ENCODE data around the gene PIP4K2C. TPM values are rescaled to one million over a fixed set of nuclear protein-coding genes. Genes with fewer than 3 reads are reported as not detected.
A peak's percentile ranks its signal among the peaks of the same experiment; 100 is the strongest.

The PIP4K2C gene
- 10 to 100 TPM; 21.6 to 21.9 TPM for total RNA-seq

- H3K27ac Mint-ChIP-seq, result peak within 1 kb of the TSS; percentile 68
- H3K27me3 Mint-ChIP-seq, result no peaks in the 10 kb centered on the region
- peaks cover 26% of the 10 kb centered on the region for H3K4me1 Mint-ChIP-seq
- ChIA-PET POLR2A (interaction anchor here (0.6 to 3.7 kb wide), 14 partner anchors 8 to 181 kb away, joined by 3 to 17 read pairs (median 4); partner anchors contain the start of genes DCTN2, DTX3, EEF1AKMT3 and METTL1), CTCF (interaction anchor here (1.0 to 4.6 kb wide), 5 partner anchors 8 to 351 kb away, joined by 3 to 54 read pairs (median 3); partner anchors contain the start of gene TSPAN31)
- peak; percentile 87 for DNase-seq
- H3K4me3 Mint-ChIP-seq, result peak within 1 kb of the TSS; percentile 82
- no peaks in the 10 kb centered on the region for H3K9me3 Mint-ChIP-seq
- peaks cover 13% of the 10 kb centered on the region for H3K36me3 Mint-ChIP-seq (ENCODE audit: low read depth)
Measured at GRCh38 chr12:57590864-57591781, at the start of gene PIP4K2C. PIP4K2C (plus strand) TSS chr12:57591192; CDS start chr12:57591290, 98 bp downstream.

GRCh38 chr12:57541717-57542116 is 49.3 kb upstream of the PIP4K2C start:
- Mint-ChIP-seq H3K27ac (no peak overlapping the region), H3K27me3 (no peaks in the 10 kb centered on the region), H3K36me3 (ENCODE audit: low read depth) (peaks cover 60% of the 10 kb centered on the region), H3K9me3 (no peaks in the 10 kb centered on the region), H3K4me3 (no peak overlapping the region), H3K4me1 (peaks cover 31% of the 10 kb centered on the region)
- DNase-seq, result no peak
- POLR2A ChIA-PET, result no interaction called here
- CTCF ChIA-PET, result no interaction called here

GRCh38 chr12:57543581-57543980 is 47.4 kb upstream of the PIP4K2C start:
- peak overlapping the region; percentile 11 for H3K27ac Mint-ChIP-seq
- CTCF ChIA-PET, result interaction anchor here (0.8 to 1.7 kb wide), 2 partner anchors 81 to 85 kb away, joined by 3 to 4 read pairs; partner anchors contain the start of gene GLI1
- POLR2A ChIA-PET, result interaction anchor here (0.8 to 2.3 kb wide), 4 partner anchors 9 to 56 kb away, joined by 3 to 7 read pairs (median 6); partner anchors contain the start of gene MARS1
- H3K27me3 Mint-ChIP-seq, result peaks cover 4% of the 10 kb centered on the region
- H3K9me3 Mint-ChIP-seq, result no peaks in the 10 kb centered on the region
- H3K4me1 Mint-ChIP-seq, result peaks cover 41% of the 10 kb centered on the region
- H3K36me3 Mint-ChIP-seq (ENCODE audit: low read depth), result peaks cover 51% of the 10 kb centered on the region
- H3K4me3 Mint-ChIP-seq, result no peak overlapping the region
- no peak for DNase-seq

DNA sequence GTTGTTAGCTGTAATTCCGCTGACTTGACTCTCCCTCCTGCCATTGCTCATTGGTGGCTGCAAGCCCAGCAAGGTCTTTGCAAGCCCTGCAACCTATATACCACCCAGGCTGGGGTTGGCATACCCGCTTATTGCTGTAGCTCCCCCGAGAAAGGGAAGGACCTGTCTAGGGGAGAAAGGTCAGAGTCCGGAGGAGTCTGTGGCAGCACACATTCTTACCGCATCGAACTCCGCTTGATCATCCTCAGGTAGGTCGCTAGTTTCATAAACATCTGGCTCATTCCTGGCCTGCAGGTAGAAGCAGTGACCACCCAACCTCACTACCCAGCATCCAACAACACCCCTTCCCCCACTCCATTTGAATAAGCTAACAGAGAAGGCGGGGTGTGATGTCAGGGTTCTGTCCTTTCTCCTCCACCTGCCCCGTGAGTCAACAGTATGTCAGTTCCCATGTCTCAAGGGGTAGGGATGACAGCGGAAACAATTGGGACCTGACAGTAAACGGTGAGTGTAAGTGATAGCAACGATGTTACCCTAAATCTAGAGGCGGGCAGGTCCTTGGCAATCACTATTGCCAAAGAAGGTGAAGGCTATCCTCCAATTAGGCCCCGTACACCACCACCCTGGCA is 45.1 kb upstream of the PIP4K2C start:
- H3K4me3 Mint-ChIP-seq, result peak overlapping the region; percentile 99
- peaks cover 19% of the 10 kb centered on the region for H3K27me3 Mint-ChIP-seq
- POLR2A ChIA-PET, result interaction anchor here (0.6 to 2.8 kb wide), 16 partner anchors 9 to 858 kb away, joined by 3 to 22 read pairs (median 5); partner anchors contain the start of genes DDIT3, GLI1, MARS1 and MBD6
- DNase-seq, result no peak
- peak overlapping the region; percentile 91 for H3K27ac Mint-ChIP-seq
- H3K4me1 Mint-ChIP-seq, result peaks cover 56% of the 10 kb centered on the region
- H3K9me3 Mint-ChIP-seq, result no peaks in the 10 kb centered on the region
- peaks cover 32% of the 10 kb centered on the region for H3K36me3 Mint-ChIP-seq (ENCODE audit: low read depth)
- CTCF ChIA-PET, result interaction anchor here (0.7 to 2.3 kb wide), 9 partner anchors 9 to 211 kb away, joined by 3 to 16 read pairs (median 3); partner anchors contain the start of gene GLI1

DNA sequence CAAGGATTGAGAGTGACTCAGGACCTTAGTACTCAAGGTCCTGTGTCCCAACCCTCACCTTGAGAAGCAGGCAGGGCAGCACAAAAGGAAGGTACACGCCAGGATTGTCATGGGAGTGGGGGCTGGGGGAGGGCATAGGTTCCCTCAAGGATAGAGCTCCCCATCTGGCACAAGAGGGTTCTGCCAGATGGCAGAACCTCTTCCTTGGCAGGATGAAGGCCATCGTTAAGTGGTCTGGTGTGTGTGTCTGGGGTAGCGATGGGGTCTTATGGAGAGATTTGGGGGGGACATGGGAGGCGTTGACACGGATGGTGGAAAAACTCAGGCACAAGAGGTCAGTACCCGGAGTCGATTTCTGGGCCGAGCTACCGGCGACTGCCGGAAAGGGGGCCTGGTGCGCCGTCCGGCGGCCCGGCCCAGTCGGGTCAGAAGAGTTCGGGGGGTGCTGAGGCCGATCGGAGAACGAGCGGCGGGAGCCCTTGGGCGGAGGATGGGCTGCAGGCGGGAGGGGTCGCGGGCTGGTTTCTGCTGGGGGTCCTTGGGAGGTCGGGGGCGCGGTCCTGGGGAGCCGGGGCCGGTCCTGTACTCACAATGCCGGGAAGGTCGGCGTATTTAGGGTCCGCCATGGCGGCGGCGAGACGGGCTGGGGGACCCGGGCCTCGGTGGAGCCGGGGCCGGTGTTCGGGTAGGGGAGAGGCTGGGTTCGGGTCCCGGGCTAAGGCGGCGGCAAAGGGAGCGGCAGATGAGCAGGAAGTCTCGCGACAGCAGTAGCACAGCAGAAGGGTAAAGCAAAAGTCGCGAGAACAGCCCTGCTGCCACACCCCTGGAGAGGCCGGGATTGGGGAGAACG is 44.3 kb upstream of the PIP4K2C start, which contains the start of gene DCTN2:
Gene DCTN2 (minus strand): TSS at position 755 of the 850 bp plus-strand sequence. CDS start 129 bp downstream, at position 626.
- H3K27me3 Mint-ChIP-seq, result peaks cover 20% of the 10 kb centered on the region
- no peaks in the 10 kb centered on the region for H3K9me3 Mint-ChIP-seq
- CTCF ChIA-PET, result interaction anchor here (0.7 to 2.3 kb wide), 14 partner anchors 10 to 210 kb away, joined by 3 to 16 read pairs (median 3); partner anchors contain the start of gene GLI1
- peaks cover 27% of the 10 kb centered on the region for H3K36me3 Mint-ChIP-seq (ENCODE audit: low read depth)
- H3K4me3 Mint-ChIP-seq, result peak within 1 kb of the TSS; percentile 99
- DNase-seq, result peak; percentile 97
- POLR2A ChIA-PET, result interaction anchor here (0.6 to 2.8 kb wide), 16 partner anchors 10 to 858 kb away, joined by 3 to 22 read pairs (median 5); partner anchors contain the start of genes ARHGAP9, DDIT3, GLI1 and MBD6
- H3K27ac Mint-ChIP-seq, result peak within 1 kb of the TSS; percentile 91
- H3K4me1 Mint-ChIP-seq, result peaks cover 60% of the 10 kb centered on the region

DNA sequence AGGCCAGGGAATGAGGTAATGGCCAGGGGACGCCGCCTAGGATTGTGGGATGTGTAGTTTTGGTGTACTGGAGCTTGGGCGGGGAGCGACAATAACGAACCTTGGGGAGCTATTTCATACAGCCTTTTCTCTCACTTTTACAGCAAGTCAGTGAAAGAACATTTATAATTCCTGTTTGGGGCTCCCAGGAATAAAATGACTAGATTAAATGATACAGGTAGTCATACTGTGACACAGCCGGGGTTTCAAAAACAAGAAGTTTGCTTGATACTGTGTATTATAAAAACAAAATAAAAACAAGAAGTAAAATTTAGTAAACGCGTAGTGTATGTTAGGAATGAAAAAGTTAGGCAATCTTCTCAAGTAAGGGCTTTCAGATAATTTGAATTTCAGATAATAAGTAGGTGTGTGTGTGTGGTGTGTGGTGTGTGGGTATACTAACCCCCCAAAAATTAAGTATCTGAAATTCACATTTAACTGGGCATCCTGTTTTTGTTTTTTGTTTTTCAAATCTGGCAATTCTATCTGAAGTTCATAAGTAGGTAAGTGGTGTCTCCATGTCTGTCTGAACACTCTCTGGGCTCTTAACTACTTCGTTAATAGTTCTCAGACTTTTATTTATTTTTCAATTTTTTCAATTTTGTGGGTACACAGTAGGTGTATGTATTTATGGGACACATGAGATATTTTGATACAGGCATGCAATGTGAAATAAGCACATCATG is 43.5 kb upstream of the PIP4K2C start:
- Mint-ChIP-seq H3K27me3 (peaks cover 20% of the 10 kb centered on the region), H3K36me3 (ENCODE audit: low read depth) (peaks cover 27% of the 10 kb centered on the region), H3K27ac (peak overlapping the region; percentile 91), H3K4me3 (peak overlapping the region; percentile 99), H3K4me1 (peaks cover 60% of the 10 kb centered on the region), H3K9me3 (no peaks in the 10 kb centered on the region)
- POLR2A ChIA-PET, result interaction anchor here (0.6 to 2.8 kb wide), 11 partner anchors 9 to 859 kb away, joined by 3 to 22 read pairs (median 5); partner anchors contain the start of genes ARHGAP9, DDIT3, MBD6 and PIP4K2C
- CTCF ChIA-PET, result interaction anchor here (0.6 to 2.3 kb wide), 10 partner anchors 10 to 112 kb away, joined by 3 to 16 read pairs (median 3); partner anchors contain the start of gene GLI1
- no peak for DNase-seq

GRCh38 chr12:57548013-57548315 is 43.0 kb upstream of the PIP4K2C start:
- Mint-ChIP-seq H3K27me3 (peaks cover 20% of the 10 kb centered on the region), H3K4me1 (peaks cover 58% of the 10 kb centered on the region), H3K36me3 (ENCODE audit: low read depth) (peaks cover 27% of the 10 kb centered on the region), H3K4me3 (no peak overlapping the region), H3K27ac (no peak overlapping the region), H3K9me3 (no peaks in the 10 kb centered on the region)
- no peak for DNase-seq
- ChIA-PET POLR2A (no interaction called here), CTCF (no interaction called here)

- Mint-ChIP-seq H3K9me3 (no peaks in the 10 kb centered on the region), H3K4me1 (peaks cover 55% of the 10 kb centered on the region), H3K27me3 (peaks cover 20% of the 10 kb centered on the region), H3K36me3 (ENCODE audit: low read depth) (peaks cover 24% of the 10 kb centered on the region), H3K27ac (no peak overlapping the region), H3K4me3 (no peak overlapping the region)
- no peak for DNase-seq
- ChIA-PET CTCF (no interaction called here), POLR2A (no interaction called here)
Measured at GRCh38 chr12:57548488-57548887, 42.5 kb upstream of the PIP4K2C start.

DNA sequence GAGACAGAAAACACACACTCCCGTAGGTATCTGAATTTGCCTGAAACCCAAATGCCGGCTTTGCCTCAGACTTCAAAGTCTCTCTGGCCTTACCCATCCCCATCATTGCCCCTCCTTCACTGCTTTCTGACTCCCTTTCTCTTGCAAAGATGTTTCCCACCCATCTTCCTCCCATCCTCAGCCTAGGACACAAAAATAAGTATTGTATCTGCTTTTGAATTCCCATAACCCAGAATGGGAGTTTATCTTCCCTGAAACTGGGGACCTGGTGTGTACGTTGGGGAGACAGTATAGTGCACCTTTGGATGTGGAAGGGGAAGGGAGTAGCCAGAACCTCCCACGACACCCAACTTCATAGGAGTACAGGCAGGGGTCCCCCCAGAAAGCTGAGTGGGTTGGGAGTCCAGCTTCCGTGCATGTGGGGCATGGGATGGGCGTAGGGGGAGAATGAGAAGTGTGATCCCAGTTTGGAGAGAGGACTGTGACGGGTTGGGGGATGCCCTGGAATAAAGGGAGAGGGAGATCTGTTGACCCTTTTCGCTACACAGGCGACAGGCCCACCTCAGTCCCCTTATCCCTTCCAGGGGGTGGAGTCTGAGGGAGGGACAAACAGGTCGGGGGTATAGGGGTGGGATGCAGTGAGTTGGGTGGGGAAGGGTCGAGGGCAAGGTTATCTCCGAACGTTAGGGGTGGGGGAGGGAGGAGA is 41.6 kb upstream of the PIP4K2C start:
- no peak for DNase-seq

GRCh38 chr12:57549909-57550640 is 40.9 kb upstream of the PIP4K2C start, which contains the start of gene KIF5A:
KIF5A (plus strand) TSS chr12:57550044; CDS start chr12:57550272, 228 bp downstream.
- H3K36me3 Mint-ChIP-seq (ENCODE audit: low read depth), result peaks cover 17% of the 10 kb centered on the region
- H3K27ac Mint-ChIP-seq, result no peak within 1 kb of the TSS
- DNase-seq, result peak; percentile 68
- peak within 1 kb of the TSS; percentile 67 for H3K4me3 Mint-ChIP-seq
- no peaks in the 10 kb centered on the region for H3K9me3 Mint-ChIP-seq
- peaks cover 20% of the 10 kb centered on the region for H3K27me3 Mint-ChIP-seq
- H3K4me1 Mint-ChIP-seq, result peaks cover 44% of the 10 kb centered on the region
- POLR2A ChIA-PET, result no interaction called here
- CTCF ChIA-PET, result no interaction called here

More for the DNA sequence above, 41.6 kb upstream of the PIP4K2C start:
- CTCF ChIA-PET, result no interaction called here
- peak overlapping the region; percentile 55 for H3K4me3 Mint-ChIP-seq
- H3K4me1 Mint-ChIP-seq, result peaks cover 48% of the 10 kb centered on the region
- no peaks in the 10 kb centered on the region for H3K9me3 Mint-ChIP-seq
- peaks cover 21% of the 10 kb centered on the region for H3K36me3 Mint-ChIP-seq (ENCODE audit: low read depth)
- POLR2A ChIA-PET, result no interaction called here
- H3K27me3 Mint-ChIP-seq, result peaks cover 20% of the 10 kb centered on the region
- no peak overlapping the region for H3K27ac Mint-ChIP-seq

Data from activated CD4-positive, alpha-beta memory T cell treated with anti-CD3 and anti-CD28 coated beads, Interleukin-2, amount 10 ng/mL, durations not matched to agents 7 days and 5 days (primary cell).